ENCODE measurements around the gene PRDM11.

- TF ChIP-seq CTCF (IDR thresholded peaks at IDR 0.05) (no peak), HMGXB4 (CRISPR knock-in tag; IDR thresholded peaks at IDR 0.05) (no peak), MLX (CRISPR knock-in tag; IDR thresholded peaks at IDR 0.05) (no peak), NFE2L1 (CRISPR knock-in tag; IDR thresholded peaks at IDR 0.05) (no peak), CREB1 (CRISPR knock-in tag; IDR thresholded peaks at IDR 0.05) (no peak), TCF7 (CRISPR knock-in tag; IDR thresholded peaks at IDR 0.05; ENCODE audit: low read depth) (no peak), ZBTB21 (CRISPR knock-in tag; IDR thresholded peaks at IDR 0.05; ENCODE audit: borderline replicate concordance) (no peak), USF1 (CRISPR knock-in tag; IDR thresholded peaks at IDR 0.05) (no peak), TP53 (CRISPR knock-in tag; IDR thresholded peaks at IDR 0.05) (no peak), ATF2 (CRISPR knock-in tag; IDR thresholded peaks at IDR 0.05; ENCODE audit: borderline replicate concordance, low read depth) (no peak)
- TF ChIP-seq, protein P1, sequence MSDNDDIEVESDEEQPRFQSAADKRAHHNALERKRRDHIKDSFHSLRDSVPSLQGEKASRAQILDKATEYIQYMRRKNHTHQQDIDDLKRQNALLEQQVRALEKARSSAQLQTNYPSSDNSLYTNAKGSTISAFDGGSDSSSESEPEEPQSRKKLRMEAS (CRISPR knock-in tag; IDR thresholded peaks at IDR 0.05): no peak
Measured at GRCh38 chr11:45143494-45143893, 2.9 kb upstream of the PRDM11 start.
